Bronchial smooth muscle cell (primary cell): ENCODE measurements around the gene HADH. TPM values are rescaled to one million over a fixed set of nuclear protein-coding genes. Genes with fewer than 3 reads are reported as not detected.

Source experiments
- total RNA-seq: library from RNA; depleted of rRNA; stranded (reverse); fragments of >200 nt; gene quantifications from 2 replicates; pipeline ENCODE4 v1.2.1, GENCODE V29; 2014

Gene HADH
- 7.7 and 10.4 TPM in 2 replicates for total RNA-seq

GRCh38 chr4:107989537-107990386 lies at the start of gene HADH:
Gene HADH (plus strand): TSS chr4:107989889. CDS start chr4:107989933, 44 bp downstream.

Other genes with a start within 250 kb of the HADH start
- 26.9 and 38.9 TPM in 2 replicates for gene SGMS2, start 165.0 kb upstream of the HADH start, total RNA-seq
- 12.9 and 15.2 TPM in 2 replicates for gene CYP2U1, start 58.3 kb upstream of the HADH start, total RNA-seq
- gene LEF1, start 179.0 kb downstream of the HADH start, total RNA-seq, result not detected in 2 replicates